Cerebellar cortex (tissue), 1 donor: ENCODE measurements around the gene TRAM2.
"Not testable (repeated sequence)": the region's sequence is repeated elsewhere in the genome, so short reads cannot be mapped to it uniquely, and the experiment has no call there.

Experiments
- DNase-seq: peaks from one replicate; pipeline ENCODE4 v3.0.0-alpha.2; 2015; ENCODE audit warnings: low spot score

The TRAM2 gene

DNA sequence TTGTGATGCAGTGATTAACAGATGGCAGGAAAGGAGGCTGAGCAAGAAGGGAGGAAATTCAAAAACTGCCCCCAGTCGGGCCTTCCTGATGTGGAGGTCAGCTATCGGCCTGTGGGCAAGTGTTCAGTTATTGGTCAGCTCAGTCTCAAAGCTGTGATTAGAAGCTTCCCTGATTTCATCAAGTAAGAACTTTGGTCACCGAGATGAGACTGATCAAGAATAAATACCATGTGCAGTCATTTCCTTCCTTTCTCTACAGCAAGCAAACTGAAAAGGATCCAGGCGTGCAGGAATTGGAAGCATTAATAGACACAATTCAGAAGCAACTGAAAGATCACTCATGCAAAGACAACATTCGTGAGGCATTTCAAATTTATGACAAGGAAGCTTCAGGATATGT is 87.0 kb downstream of the TRAM2 start:
- DNase-seq = no peak

DNA sequence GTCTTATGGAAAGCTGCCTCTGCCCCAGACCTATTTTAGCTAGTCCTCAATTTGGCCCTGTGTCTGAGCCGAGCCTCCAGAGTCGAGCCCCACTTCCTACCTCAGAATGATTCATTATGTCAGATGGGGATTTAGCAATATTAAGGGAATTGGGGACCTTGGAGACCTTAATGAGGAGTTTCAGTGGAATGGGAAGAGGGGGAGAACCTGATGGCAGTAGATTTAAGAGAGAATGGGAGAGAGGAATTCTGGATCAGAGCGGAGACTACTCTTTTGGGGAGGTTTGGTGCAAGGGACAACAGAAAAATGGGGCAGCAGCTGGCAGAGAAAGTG is 93.2 kb downstream of the TRAM2 start:
- no peak for DNase-seq

DNA sequence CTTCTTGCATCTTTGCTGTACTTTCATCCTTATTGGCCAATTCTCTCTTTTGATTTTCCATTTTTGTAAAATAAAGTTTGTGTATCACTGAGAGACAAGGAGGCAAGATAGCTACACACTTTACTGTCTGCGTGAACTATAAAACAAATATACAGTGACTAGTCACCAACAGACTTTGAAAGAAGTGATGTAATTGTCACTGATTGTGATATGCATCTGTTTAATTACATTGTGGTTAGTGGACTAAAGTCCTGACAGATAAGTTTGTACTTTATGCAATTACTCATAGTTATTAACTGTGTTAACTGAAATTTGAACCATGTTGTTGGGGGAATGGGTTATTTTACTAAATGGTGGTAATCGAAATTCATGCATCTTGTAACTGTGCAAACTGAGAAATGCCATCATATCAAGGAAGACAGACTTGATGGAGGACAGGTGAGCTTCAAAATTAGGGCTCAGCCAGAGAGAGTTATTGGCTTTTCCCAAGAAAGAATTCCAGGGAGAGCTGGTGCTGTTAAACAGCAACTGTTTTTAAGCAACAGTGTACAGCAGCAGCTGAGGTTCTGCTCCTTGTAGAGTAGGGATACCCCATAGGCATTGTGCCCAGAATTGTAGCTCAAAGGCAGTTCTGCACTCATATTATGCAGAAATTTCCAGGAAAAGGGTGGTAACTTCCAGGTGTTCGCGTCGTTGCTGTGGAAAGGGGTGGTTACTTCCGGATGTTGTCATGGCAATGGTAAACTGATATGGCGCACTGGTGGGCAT is 93.8 kb downstream of the TRAM2 start:
- DNase-seq = no peak

GRCh38 chr6:52475307-52475706 is 101.6 kb downstream of the TRAM2 start:
- no peak for DNase-seq

- no peak for DNase-seq
Measured at GRCh38 chr6:52474173-52474572, 102.7 kb downstream of the TRAM2 start.

- not testable (repeated sequence) for DNase-seq
Measured at GRCh38 chr6:52461194-52461593, 115.7 kb downstream of the TRAM2 start.

DNA sequence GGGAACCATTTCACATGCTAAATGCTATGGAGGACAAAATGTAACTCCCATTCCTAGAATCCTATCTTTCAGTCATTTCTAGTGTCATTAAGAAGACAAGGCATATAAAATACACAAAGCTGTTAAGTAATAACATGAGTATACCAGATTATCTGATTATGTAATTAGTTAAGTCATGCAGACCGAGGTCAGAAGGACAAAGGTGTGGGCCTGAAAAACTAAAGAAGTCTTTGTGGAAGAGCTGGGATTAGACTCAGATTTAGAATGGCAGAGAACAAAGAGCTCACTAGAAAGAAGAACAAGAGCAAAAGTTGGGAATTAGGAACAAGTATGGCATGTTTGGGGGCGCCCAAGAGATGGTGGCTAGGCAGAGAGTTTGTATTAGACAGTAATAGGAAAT is 119.8 kb downstream of the TRAM2 start:
- DNase-seq = no peak

- DNase-seq = no peak
Measured at GRCh38 chr6:52454556-52454955, 122.3 kb downstream of the TRAM2 start.
